Epithelial cell of proximal tubule (primary cell): Measurements from ENCODE around the gene STAT3. TPM values are rescaled to one million over a fixed set of nuclear protein-coding genes. Genes with fewer than 3 reads are reported as not detected.

Experiments used
- DNase-seq: peaks from one replicate; pipeline ENCODE4 v3.0.0-alpha.2; 2011; ENCODE audit warnings: low read depth
- H3K4me3 ChIP-seq: 2 replicates; pipeline ENCODE4 v1.5.1; 2011; ENCODE audit warnings: low read depth, mild to moderate bottlenecking, low read length
- CTCF ChIP-seq: conservative IDR thresholded peaks from 2 replicates; pipeline ENCODE4 v1.5.1; 2012; ENCODE audit warnings: low read depth, mild to moderate bottlenecking, low read length
- total RNA-seq: library from RNA; depleted of rRNA; stranded (reverse); fragments of >200 nt; gene quantifications from 2 replicates; pipeline ENCODE4 v1.2.3, GENCODE V29; 2015

The STAT3 gene
- total RNA-seq, 1 donor from 2014 or later = 63.0 TPM

GRCh38 chr17:42283241-42284023, 104.8 kb downstream of the STAT3 start:
- H3K4me3 ChIP-seq = no peak overlapping the region
- no peak for TF ChIP-seq CTCF
- DNase-seq = no peak

DNA sequence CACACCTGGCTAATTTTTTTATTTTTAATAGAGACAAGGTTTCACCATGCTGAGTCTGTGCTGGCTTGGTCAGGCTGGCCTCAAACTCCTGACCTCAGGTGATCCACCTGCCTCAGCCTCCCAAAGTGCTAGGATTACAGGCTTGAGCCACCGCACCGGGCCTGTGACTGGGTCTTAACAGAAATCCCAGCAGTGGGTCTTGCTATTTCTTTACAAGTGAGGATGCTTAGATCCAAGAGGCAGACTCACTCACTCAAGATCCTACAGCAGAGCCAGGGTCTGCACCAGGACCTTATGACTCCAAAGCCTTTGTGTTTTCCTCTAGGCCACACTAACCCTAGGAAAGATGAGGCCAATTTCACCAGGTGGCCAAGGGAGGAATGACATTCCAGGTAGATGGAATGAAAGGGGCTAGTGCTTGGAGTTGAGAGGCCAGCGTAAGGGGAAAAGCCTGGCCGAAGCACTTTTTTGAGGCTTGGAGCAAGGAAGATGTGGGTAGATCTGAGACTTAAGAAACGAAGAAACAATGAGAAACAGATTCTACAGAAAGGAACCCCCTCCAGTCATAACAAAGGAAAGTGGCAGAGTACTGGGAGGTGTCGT, 105.7 kb downstream of the STAT3 start:
- TF ChIP-seq CTCF = no peak
- no peak overlapping the region for H3K4me3 ChIP-seq
- DNase-seq = no peak

DNA sequence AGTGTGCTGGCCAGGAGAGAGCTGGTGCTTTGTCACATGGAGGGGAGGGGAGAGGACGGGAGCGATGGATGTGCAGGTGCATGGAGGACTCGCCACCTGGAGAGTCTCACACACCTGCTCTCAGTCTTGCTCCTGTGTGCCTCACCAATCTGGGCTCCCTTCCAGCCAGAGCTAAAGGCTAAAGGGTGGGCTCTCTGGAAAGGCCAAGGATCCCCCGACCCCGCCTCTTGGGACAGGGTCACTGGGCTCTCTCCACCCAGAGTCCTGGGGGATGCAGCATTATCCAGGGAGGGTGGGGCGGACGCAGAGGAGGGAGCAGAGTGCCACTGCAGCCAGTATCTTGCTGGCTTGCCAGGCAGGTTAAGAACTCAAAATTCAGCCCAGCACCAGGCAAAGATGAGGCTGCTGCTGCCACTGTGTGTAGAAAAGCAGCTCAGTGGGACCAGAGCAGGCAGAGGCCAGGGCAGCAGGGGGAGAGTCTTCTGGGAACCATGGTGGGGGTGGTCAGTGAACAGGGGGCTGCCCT, 106.6 kb downstream of the STAT3 start:
- no peak for DNase-seq
- H3K4me3 ChIP-seq = no peak overlapping the region
- TF ChIP-seq CTCF = no peak

- no peak overlapping the region for H3K4me3 ChIP-seq
- no peak for TF ChIP-seq CTCF
These were observed 108.2 kb downstream of the STAT3 start for GRCh38 chr17:42279776-42280630.

DNA sequence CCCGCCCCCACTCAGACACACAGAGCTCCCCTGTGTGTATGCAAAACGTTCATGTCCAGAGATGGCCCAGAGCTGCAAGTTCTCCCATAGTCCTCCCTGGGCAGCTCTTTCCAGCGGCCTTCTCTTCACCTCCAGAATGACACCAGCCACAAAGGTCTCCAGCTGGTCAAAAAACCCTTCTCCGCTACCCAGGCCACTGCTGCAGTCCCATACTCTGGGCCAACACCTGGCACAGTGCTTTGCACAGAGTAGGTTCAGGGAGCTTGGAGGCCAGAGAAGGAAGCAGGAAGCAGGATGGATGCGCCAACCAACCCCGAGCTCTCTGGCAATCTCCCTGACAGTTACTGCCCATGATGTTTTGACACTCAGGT, 110.9 kb downstream of the STAT3 start:
- no peak for TF ChIP-seq CTCF
- H3K4me3 ChIP-seq = no peak overlapping the region
- no peak for DNase-seq

More at GRCh38 chr17:42279776-42280630, 108.2 kb downstream of the STAT3 start:
- no peak for DNase-seq

GRCh38 chr17:42276609-42277341, 111.5 kb downstream of the STAT3 start:
- peak overlapping the region; percentile 66 for H3K4me3 ChIP-seq
- DNase-seq = no peak
- no peak for TF ChIP-seq CTCF
